NOMO-1 treated with DMSO at 0.1 percent for 48 hours (cell line): ENCODE results near the gene GNAI2.
A peak's percentile ranks its signal among the peaks of the same experiment; 100 is the strongest.
"Not testable (repeated sequence)": the region's sequence is repeated elsewhere in the genome, so short reads cannot be mapped to it uniquely, and the experiment has no call there.

Source experiments
- DNase-seq: peaks from one replicate; lab custom pipeline; 2025; ENCODE audit not compliant: unreplicated experiment; lab: John Stamatoyannopoulos, UW

GNAI2 gene

GRCh38 chr3:50262778-50263177 is 26.8 kb downstream of the GNAI2 start:
- DNase-seq = no peak

DNA sequence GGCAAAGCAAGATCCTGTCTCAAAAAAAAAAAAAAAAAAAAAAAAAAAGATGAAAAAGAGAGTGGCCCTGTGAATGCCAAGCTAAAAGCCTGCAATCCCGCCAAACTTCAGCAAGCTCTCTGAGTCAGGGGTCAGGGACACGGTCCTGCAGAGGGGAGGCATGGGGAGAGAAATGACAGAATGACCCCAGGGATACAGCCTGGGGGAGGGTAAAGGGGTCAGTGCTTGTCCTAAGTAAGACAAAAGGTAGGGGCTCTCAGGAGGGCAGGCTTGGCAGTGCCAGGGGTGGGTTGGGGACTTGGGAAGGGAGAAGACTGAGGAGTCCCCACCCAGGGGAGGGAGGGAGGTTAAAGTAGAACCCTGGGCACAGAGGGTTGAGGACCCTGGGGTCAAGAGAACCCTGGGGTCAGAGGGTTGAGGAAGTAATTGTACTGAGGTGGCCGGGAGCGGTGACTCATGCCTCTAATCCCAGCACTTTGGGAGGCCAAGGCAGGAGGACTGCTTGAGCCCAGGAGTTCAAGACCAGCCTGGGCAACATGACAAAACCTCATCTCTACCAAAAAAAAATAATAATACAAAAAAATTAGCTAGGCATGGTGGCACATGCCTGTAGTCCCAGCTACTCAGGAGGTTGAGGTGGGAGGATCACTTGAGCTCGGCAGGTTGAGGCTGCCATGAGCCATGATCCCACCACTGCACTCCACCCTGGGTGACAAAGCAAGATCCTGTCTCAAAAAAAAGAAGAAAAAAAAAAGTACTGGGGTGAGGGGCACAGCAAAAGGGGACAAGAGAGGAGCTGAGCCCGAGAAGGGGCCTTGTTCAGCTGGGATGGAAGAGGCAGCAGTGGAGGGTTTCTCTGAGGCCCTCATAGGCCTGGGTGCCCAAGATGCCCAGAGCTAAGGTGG is 27.7 kb downstream of the GNAI2 start:
- DNase-seq = no peak

DNA sequence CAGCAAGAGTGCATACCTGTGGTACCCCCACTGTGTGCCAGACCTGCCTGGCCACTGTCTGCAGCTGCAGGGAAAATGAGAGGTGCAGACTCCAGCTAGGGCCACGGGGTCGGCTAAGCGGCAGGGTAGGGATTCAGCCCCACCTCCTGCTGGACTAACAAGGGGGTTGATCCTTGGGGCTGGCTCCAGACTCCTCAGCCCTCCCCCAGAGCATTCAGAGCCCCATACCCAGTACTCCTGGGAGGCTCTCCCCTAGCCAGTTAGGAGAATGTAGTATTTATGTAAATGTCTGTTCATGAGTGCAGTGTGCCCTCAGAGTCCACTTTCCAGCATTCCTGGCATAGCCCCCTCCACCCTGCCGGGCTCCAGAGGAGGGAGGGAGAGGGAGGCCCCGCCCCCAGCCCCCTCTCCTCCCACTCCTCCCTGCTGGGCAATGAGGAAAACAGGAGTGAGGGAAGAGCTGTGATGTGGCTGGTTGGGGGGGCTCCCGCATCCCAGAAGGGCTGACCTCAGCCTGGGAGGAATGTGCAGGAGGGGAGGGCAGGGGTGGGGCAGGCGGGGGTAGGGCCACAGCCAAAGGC is 28.5 kb downstream of the GNAI2 start:
- DNase-seq = no peak

- DNase-seq = no peak
These were observed 29.0 kb downstream of the GNAI2 start for GRCh38 chr3:50264964-50265485.

- no peak for DNase-seq
These were observed 29.6 kb downstream of the GNAI2 start for GRCh38 chr3:50265571-50265970.

GRCh38 chr3:50266017-50266416 is 30.0 kb downstream of the GNAI2 start:
- DNase-seq = no peak

- no peak for DNase-seq
These were observed 30.8 kb downstream of the GNAI2 start for GRCh38 chr3:50266836-50267235.

GRCh38 chr3:50267280-50267913 is 31.4 kb downstream of the GNAI2 start:
- no peak for DNase-seq

- DNase-seq = no peak
These were observed 32.3 kb downstream of the GNAI2 start for GRCh38 chr3:50268276-50268675.

DNA sequence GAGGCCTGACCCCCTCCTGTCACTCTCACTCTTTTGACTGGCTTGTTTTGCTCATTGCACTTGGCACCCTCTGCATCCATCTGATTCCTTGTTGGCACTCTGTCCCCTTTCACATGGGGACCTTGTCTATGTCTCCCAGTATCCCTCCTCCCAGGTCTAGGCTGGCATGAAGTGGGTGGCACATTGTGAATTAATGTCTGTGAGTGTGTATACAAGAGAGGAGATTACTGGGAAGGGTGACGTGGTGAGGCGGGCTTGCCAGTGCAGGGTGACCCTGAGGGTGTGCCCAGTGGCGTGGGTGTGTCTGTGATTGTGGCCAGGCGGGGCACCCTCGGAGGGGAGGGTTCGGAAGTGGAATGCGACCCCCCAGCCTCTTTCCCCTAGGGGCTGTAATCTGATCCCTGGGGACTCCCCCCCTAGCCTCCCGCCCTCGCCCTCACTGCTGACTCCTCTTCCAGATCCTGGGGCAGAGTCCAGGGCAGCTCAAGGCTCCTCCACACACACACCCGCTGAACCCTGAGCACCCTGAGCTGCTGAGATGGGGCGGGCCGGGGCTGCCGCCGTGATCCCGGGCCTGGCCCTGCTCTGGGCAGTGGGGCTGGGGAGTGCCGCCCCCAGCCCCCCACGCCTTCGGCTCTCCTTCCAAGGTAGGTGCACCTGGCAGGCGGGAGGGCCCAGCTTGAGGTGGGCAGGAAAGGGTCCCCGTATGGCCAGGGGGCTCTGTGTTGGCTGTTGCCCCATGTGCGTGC is 32.9 kb downstream of the GNAI2 start, which contains the start of gene SEMA3B:
Gene SEMA3B (plus strand): TSS at position 445 of the 749 bp plus-strand sequence. CDS start 94 bp downstream, at position 539.
- no peak for DNase-seq

DNA sequence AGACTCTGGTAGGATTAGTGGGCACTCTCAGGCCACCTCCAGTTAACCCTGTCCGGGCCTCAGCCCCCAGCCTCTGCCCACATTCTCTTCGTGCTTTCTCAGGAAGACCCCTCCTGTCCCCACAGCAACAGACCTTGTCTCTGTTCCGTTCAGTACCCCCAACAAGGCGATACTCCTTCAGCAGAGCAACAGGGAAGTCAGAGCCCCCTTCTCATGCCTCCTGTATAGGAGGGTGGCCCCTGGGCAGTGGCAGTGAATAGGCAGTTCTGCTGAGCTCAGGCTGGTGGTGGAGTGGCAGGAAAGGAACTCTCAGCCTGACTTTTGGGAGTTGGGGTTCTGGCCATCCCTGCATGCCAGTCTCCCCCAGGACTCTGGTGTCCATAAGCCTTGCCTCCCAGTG is 33.5 kb downstream of the GNAI2 start:
- no peak for DNase-seq

DNA sequence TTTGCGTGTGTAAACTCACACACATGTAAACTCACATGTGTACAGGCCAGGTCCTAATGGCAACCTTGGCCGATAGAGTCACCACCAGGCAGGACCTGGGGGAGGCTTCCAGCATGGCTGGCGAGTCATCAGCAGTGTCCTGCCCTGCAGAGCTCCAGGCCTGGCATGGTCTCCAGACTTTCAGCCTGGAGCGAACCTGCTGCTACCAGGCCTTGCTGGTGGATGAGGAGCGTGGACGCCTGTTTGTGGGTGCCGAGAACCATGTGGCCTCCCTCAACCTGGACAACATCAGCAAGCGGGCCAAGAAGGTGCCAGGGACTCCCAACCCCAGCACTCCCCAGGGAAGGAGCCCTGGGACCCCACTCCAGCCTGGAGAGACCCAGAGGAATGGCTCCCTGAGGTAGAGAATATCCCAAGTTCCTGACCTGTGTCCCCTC is 34.0 kb downstream of the GNAI2 start:
- no peak for DNase-seq

GRCh38 chr3:50270422-50271224 is 34.6 kb downstream of the GNAI2 start:
- no peak for DNase-seq

GRCh38 chr3:50271314-50271936 is 35.4 kb downstream of the GNAI2 start:
- no peak for DNase-seq

- DNase-seq = not testable (repeated sequence)
These were observed 36.5 kb downstream of the GNAI2 start for GRCh38 chr3:50272538-50272910.

- DNase-seq = peak; percentile 80
These were observed 37.1 kb downstream of the GNAI2 start for GRCh38 chr3:50272911-50273688.

DNA sequence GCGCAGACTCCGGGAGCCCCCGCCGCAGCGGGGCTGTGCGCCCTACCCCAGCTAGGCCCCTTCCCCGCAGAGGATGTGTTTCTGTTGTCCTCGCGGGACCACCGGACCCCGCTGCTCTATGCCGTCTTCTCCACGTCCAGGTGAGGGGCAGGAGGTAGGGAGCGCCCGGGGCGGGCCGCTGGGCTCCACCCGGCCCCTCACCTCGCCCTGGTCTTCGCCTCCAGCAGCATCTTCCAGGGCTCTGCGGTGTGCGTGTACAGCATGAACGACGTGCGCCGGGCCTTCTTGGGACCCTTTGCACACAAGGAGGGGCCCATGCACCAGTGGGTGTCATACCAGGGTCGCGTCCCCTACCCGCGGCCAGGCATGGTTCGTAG is 37.7 kb downstream of the GNAI2 start:
- no peak for DNase-seq

DNA sequence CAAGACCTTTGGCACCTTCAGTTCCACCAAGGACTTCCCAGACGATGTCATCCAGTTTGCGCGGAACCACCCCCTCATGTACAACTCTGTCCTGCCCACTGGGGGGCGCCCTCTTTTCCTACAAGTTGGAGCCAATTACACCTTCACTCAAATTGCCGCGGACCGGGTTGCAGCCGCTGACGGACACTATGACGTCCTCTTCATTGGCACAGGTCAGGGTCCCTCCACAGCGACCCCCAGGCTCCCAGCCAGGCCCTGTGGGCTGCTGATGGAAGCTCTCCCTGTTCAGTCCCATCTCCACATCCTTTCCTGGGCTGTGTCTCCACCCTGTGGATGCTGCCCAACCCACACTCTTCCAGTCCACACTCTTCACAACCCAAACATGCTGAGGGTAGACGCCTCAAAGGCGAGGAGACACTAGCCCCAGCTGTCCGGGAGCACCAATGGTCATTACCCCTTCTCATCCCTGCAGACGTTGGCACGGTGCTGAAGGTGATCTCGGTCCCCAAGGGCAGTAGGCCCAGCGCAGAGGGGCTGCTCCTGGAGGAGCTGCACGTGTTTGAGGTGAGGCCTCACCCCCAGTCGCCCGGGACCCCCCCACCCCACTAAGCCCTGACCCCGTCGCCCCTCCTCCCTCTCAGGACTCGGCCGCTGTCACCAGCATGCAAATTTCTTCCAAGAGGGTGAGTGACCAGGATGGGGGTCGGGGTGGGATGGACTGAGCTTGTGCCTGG is 38.5 kb downstream of the GNAI2 start:
- DNase-seq = peak; percentile 49
